RWPE1 (cell line): ENCODE measurements around the gene LTF.

Source experiments
- CTCF ChIA-PET: fragments of 350-600 bp; sonication (Branson Sonifier 250); formaldehyde crosslinking; extraction: SDS; loops from one replicate; lab custom pipeline; 2021; lab: Yijun Ruan, JAX
- POLR2A ChIA-PET: fragments of 400-600 bp; formaldehyde crosslinking; extraction: SDS; loops from one replicate; lab custom pipeline; 2020; ENCODE audit warnings: antibody characterized with exemption; ENCODE audit not compliant: low non-redundant PET; lab: Yijun Ruan, JAX
- DNase-seq: peaks from one replicate; pipeline ENCODE4 v3.0.0; 2012; ENCODE audit warnings: low spot score
- H3K27ac ChIP-seq: fragments of 450-650 bp; 2 replicates; pipeline ENCODE4 v1.5.1; 2017
- TF ChIP-seq, protein P1 (sequence below): fragments of 450-650 bp; conservative IDR thresholded peaks from 2 replicates; pipeline ENCODE4 v1.5.1; 2017; ENCODE audit warnings: low read depth, mild to moderate bottlenecking

LTF gene

DNA sequence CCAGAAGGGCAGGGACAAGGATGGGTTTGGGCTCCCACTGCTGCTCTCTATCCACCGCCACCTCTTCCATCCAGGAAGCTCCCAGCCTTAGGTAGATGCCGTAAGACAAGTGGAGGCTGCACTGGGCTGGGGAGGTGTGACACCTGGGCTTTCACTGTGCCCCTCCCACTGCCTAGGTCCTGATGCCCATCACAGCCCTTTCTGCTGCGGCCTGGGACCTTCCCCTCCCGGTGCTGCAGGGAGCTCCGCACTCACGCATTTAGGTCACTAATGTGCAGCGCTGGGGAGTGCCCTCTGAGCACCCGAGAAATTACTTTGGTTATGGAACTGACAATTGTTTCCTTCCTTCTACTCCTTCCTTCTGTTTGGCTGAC lies 850 bp downstream of the LTF start:
- ChIA-PET CTCF (no interaction called here), POLR2A (no interaction called here)
- TF ChIP-seq, protein P1, sequence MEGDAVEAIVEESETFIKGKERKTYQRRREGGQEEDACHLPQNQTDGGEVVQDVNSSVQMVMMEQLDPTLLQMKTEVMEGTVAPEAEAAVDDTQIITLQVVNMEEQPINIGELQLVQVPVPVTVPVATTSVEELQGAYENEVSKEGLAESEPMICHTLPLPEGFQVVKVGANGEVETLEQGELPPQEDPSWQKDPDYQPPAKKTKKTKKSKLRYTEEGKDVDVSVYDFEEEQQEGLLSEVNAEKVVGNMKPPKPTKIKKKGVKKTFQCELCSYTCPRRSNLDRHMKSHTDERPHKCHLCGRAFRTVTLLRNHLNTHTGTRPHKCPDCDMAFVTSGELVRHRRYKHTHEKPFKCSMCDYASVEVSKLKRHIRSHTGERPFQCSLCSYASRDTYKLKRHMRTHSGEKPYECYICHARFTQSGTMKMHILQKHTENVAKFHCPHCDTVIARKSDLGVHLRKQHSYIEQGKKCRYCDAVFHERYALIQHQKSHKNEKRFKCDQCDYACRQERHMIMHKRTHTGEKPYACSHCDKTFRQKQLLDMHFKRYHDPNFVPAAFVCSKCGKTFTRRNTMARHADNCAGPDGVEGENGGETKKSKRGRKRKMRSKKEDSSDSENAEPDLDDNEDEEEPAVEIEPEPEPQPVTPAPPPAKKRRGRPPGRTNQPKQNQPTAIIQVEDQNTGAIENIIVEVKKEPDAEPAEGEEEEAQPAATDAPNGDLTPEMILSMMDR = no peak
- no peak for DNase-seq
- H3K27ac ChIP-seq = no peak overlapping the region

- ChIA-PET POLR2A (no interaction called here), CTCF (interaction anchor here (0.6 kb wide), 1 partner anchor 87 kb away, joined by 3 read pairs; no protein-coding TSS in a partner anchor)
- TF ChIP-seq, protein P1 = no peak
- no peak overlapping the region for H3K27ac ChIP-seq
- no peak for DNase-seq
Observed at GRCh38 chr3:46463120-46463867, 1.4 kb downstream of the LTF start.

- no peak overlapping the region for H3K27ac ChIP-seq
- POLR2A ChIA-PET = no interaction called here
- TF ChIP-seq, protein P1 = no peak
- CTCF ChIA-PET = interaction anchor here (0.6 kb wide), 1 partner anchor 86 kb away, joined by 3 read pairs; no protein-coding TSS in a partner anchor
- no peak for DNase-seq
Observed at GRCh38 chr3:46462511-46462910, 2.2 kb downstream of the LTF start.

GRCh38 chr3:46462111-46462510 lies 2.6 kb downstream of the LTF start:
- TF ChIP-seq, protein P1 = no peak
- ChIA-PET POLR2A (no interaction called here), CTCF (no interaction called here)
- no peak for DNase-seq
- no peak overlapping the region for H3K27ac ChIP-seq

GRCh38 chr3:46460051-46460450 lies 4.7 kb downstream of the LTF start:
- H3K27ac ChIP-seq = no peak overlapping the region
- ChIA-PET POLR2A (no interaction called here), CTCF (no interaction called here)
- TF ChIP-seq, protein P1 = no peak
- DNase-seq = no peak

GRCh38 chr3:46456118-46456517 lies 8.6 kb downstream of the LTF start:
- ChIA-PET POLR2A (no interaction called here), CTCF (no interaction called here)
- no peak for DNase-seq

More at GRCh38 chr3:46456118-46456517, 8.6 kb downstream of the LTF start:
- no peak overlapping the region for H3K27ac ChIP-seq
- TF ChIP-seq, protein P1 = no peak
